HepG2 (cell line): ENCODE measurements around the gene CCN2. TPM values are rescaled to one million over a fixed set of nuclear protein-coding genes. Genes with fewer than 3 reads are reported as not detected.

Experiments used
- BCL6 ChIP-seq: IDR thresholded peaks from 2 replicates; pipeline ENCODE4 v1.6.1; 2016; ENCODE audit warnings: missing genetic modification reagents, missing compliant biosample characterization
- DR1 ChIP-seq: sonication (generic); formaldehyde crosslinking; IDR thresholded peaks from 2 replicates; pipeline ENCODE4 v1.8.0; 2021; ENCODE audit warnings: mild to moderate bottlenecking, missing genetic modification reagents, inconsistent platforms
- ETV5 ChIP-seq: IDR thresholded peaks from 2 replicates; pipeline ENCODE4 v1.6.1; 2018; ENCODE audit warnings: missing biosample characterization, missing genetic modification reagents, inconsistent platforms, borderline replicate concordance
- MBD4 ChIP-seq: IDR thresholded peaks from 2 replicates; pipeline ENCODE4 v1.6.1; 2012; ENCODE audit warnings: low read length, inconsistent platforms, borderline replicate concordance
- NBN ChIP-seq: fragments of 450-650 bp; conservative IDR thresholded peaks from 2 replicates; pipeline ENCODE4 v1.6.1; 2017
- PRMT3 ChIP-seq: sonication (generic); formaldehyde crosslinking; IDR thresholded peaks from 2 replicates; pipeline ENCODE4 v1.8.1; 2022; ENCODE audit warnings: low read depth, mild to moderate bottlenecking, moderate library complexity, missing genetic modification reagents, borderline replicate concordance
- RAD51 ChIP-seq: fragments of 450-650 bp; IDR thresholded peaks from 2 replicates; pipeline ENCODE4 v1.6.1; 2016; ENCODE audit warnings: borderline replicate concordance
- RBFOX2 ChIP-seq: fragments of 200-400 bp; formaldehyde crosslinking; IDR thresholded peaks from 2 replicates; pipeline ENCODE4 v1.6.1; 2017; ENCODE audit warnings: low read depth, mild to moderate bottlenecking, low read length
- RORA ChIP-seq: sonication (generic); formaldehyde crosslinking; IDR thresholded peaks from 2 replicates; pipeline ENCODE4 v1.5.0; 2020; ENCODE audit warnings: mild to moderate bottlenecking, missing genetic modification reagents, moderate library complexity
- SNAPC4 ChIP-seq: sonication (generic); formaldehyde crosslinking; IDR thresholded peaks from 2 replicates; pipeline ENCODE4 v1.4.0; 2020; ENCODE audit warnings: mild to moderate bottlenecking, missing genetic modification reagents
- SRF ChIP-seq: IDR thresholded peaks from 2 replicates; pipeline ENCODE4 v1.6.1; 2011; ENCODE audit warnings: mild to moderate bottlenecking, low read depth, low read length, moderate library complexity
- ZNF143 ChIP-seq: sonication (generic); formaldehyde crosslinking; IDR thresholded peaks from 2 replicates; pipeline ENCODE4 v1.4.0; 2020; ENCODE audit warnings: missing genetic modification reagents
- ZNF234 ChIP-seq: sonication (generic); formaldehyde crosslinking; conservative IDR thresholded peaks from 2 replicates; pipeline ENCODE4 v1.5.1; 2020; ENCODE audit warnings: mild to moderate bottlenecking, missing genetic modification reagents
- ZNF296 ChIP-seq: sonication (generic); formaldehyde crosslinking; conservative IDR thresholded peaks from 2 replicates; pipeline ENCODE4 v1.5.0; 2020; ENCODE audit warnings: mild to moderate bottlenecking, missing genetic modification reagents
- ZNF431 ChIP-seq: sonication (generic); formaldehyde crosslinking; IDR thresholded peaks from 2 replicates; pipeline ENCODE4 v1.9.0; 2022; ENCODE audit warnings: missing genetic modification reagents, low read depth, mild to moderate bottlenecking, borderline replicate concordance
- ZNF510 ChIP-seq: sonication (generic); formaldehyde crosslinking; IDR thresholded peaks from 2 replicates; pipeline ENCODE4 v1.4.0; 2020; ENCODE audit warnings: low read depth, mild to moderate bottlenecking, missing genetic modification reagents
- ZNF547 ChIP-seq: sonication (generic); formaldehyde crosslinking; IDR thresholded peaks from 2 replicates; pipeline ENCODE4 v1.5.1; 2020; ENCODE audit warnings: mild to moderate bottlenecking, missing genetic modification reagents
- ZNF589 ChIP-seq: sonication (generic); formaldehyde crosslinking; conservative IDR thresholded peaks from 2 replicates; pipeline ENCODE4 v1.8.0; 2022; ENCODE audit warnings: mild to moderate bottlenecking, moderate library complexity, missing genetic modification reagents
- ZNF747 ChIP-seq: sonication (generic); formaldehyde crosslinking; IDR thresholded peaks from 2 replicates; pipeline ENCODE4 v1.8.1; 2023; ENCODE audit warnings: missing genetic modification reagents, mild to moderate bottlenecking, borderline replicate concordance
- ZNF788 ChIP-seq: sonication (generic); formaldehyde crosslinking; IDR thresholded peaks from 2 replicates; pipeline ENCODE4 v1.5.0; 2020; ENCODE audit warnings: mild to moderate bottlenecking, missing genetic modification reagents, borderline replicate concordance
- polyA plus RNA-seq, 8 experiments: library from polyadenylated mRNA; depleted of rRNA in 3 of 8; stranded (reverse) in 7 of 8; unstranded in 1 of 8; fragments of >200 nt; fragmentation: Illumina TruSeq in 4 of 8; extraction: Trizol in 4 of 8; gene quantifications; 2 replicates each; pipeline versions ENCODE4 v1.2.1 to v1.2.3, GENCODE V29; 2011 to 2016; ENCODE audit warnings: low read depth in 4 of 8, missing spikeins in 1 of 8, mixed read lengths in 1 of 8; ENCODE audit not compliant: insufficient read depth in 1 of 8
- total RNA-seq, 5 experiments: library from RNA; depleted of rRNA; stranded (reverse); fragments of >200 nt; fragmentation: Illumina TruSeq; extraction: Trizol; gene quantifications; 2 replicates each; pipeline ENCODE4 v1.2.3, GENCODE V29; 2016; ENCODE audit warnings: low read depth in 1 of 5
- TF ChIP-seq, protein P1 (sequence below): sonication (generic); formaldehyde crosslinking; IDR thresholded peaks from 2 replicates; pipeline ENCODE4 v1.4.0; 2020; ENCODE audit warnings: mild to moderate bottlenecking, missing genetic modification reagents
- TF ChIP-seq, protein P2 (sequence below): sonication (generic); formaldehyde crosslinking; IDR thresholded peaks from 2 replicates; pipeline ENCODE4 v1.8.0; 2022; ENCODE audit warnings: missing genetic modification reagents, low read depth, mild to moderate bottlenecking, borderline replicate concordance
- TF ChIP-seq, protein P3 (sequence below): sonication (generic); formaldehyde crosslinking; IDR thresholded peaks from 2 replicates; pipeline ENCODE4 v1.5.1; 2020; ENCODE audit warnings: mild to moderate bottlenecking, missing genetic modification reagents, borderline replicate concordance

CCN2 gene
- total and polyA plus RNA-seq, 2 of the 13 experiments (the other 11 are each of a cell fraction or from before 2014, with no cell fraction given) = 34.7 to 316 TPM

GRCh38 chr6:131950767-131951575, at the start of gene CCN2 (continued):
- TF ChIP-seq ZNF788 (CRISPR knock-in tag) = peak; percentile 96; the same call in 1 of the 2 replicates
- TF ChIP-seq ZNF234 (CRISPR knock-in tag) = peak; percentile 50; the same call in 1 of the 2 replicates
- no peak for TF ChIP-seq SRF
- peak; percentile 59; the same call in 1 of the 2 replicates for TF ChIP-seq ZNF510 (CRISPR knock-in tag)
- peak; percentile 86; the same call in 1 of the 2 replicates for TF ChIP-seq SNAPC4 (CRISPR knock-in tag)
- no peak for TF ChIP-seq ZNF589
- TF ChIP-seq, protein P1, sequence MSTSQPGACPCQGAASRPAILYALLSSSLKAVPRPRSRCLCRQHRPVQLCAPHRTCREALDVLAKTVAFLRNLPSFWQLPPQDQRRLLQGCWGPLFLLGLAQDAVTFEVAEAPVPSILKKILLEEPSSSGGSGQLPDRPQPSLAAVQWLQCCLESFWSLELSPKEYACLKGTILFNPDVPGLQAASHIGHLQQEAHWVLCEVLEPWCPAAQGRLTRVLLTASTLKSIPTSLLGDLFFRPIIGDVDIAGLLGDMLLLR (CRISPR knock-in tag) = peak; percentile 72
- no peak for TF ChIP-seq MBD4
- TF ChIP-seq RORA (CRISPR knock-in tag) = no peak
- no peak for TF ChIP-seq RAD51
- TF ChIP-seq ETV5 (CRISPR knock-in tag) = peak; percentile 96
- no peak; the same call in 1 of the 2 replicates for TF ChIP-seq ZNF143 (CRISPR knock-in tag)
- TF ChIP-seq, protein P2, sequence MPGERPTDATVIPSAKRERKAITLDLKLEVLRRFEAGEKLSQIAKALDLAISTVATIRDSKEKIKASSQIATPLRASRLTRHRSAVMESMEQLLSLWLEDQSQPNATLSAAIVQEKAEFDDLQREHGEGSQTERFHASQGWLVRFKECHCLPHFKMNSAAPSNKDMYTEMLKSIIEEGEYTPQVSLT (CRISPR knock-in tag) = 0 out of 2 replicates have a peak, but pooled peaks have one; percentile 93
- no peak for TF ChIP-seq ZNF747
- TF ChIP-seq, protein P3, sequence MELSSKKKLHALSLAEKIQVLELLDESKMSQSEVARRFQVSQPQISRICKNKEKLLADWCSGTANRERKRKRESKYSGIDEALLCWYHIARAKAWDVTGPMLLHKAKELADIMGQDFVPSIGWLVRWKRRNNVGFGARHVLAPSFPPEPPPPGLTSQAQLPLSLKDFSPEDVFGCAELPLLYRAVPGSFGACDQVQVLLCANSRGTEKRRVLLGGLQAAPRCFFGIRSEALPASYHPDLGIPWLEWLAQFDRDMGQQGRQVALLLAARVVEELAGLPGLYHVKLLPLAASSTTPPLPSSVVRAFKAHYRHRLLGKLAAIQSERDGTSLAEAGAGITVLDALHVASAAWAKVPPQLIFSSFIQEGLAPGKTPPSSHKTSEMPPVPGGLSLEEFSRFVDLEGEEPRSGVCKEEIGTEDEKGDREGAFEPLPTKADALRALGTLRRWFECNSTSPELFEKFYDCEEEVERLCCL = no peak; the same call in 1 of the 2 replicates
- no peak for TF ChIP-seq ZNF547 (CRISPR knock-in tag)
- peak; percentile 99 for TF ChIP-seq RBFOX2
- TF ChIP-seq NBN = no peak
- TF ChIP-seq PRMT3 (CRISPR knock-in tag) = peak; percentile 96
- peak; percentile 90 for TF ChIP-seq DR1 (CRISPR knock-in tag)
- no peak; the same call in 1 of the 2 replicates for TF ChIP-seq ZNF296 (CRISPR knock-in tag)
- TF ChIP-seq ZNF431 (CRISPR knock-in tag) = peak; percentile 72
- peak; percentile 94 for TF ChIP-seq BCL6 (CRISPR knock-in tag)
